HG02678 (cell line): ENCODE measurements around the gene LY6G6D.
A peak's percentile ranks its signal among the peaks of the same experiment; 100 is the strongest.

ENCODE experiments used
- ATAC-seq: cut with Tn5 transposase; IDR thresholded peaks from one replicate; pipeline ENCODE4 v1.9.1; 2021; ENCODE audit warnings: mild to moderate bottlenecking, moderate library complexity; ENCODE audit not compliant: unreplicated experiment

LY6G6D gene, protein sequence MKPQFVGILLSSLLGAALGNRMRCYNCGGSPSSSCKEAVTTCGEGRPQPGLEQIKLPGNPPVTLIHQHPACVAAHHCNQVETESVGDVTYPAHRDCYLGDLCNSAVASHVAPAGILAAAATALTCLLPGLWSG

DNA sequence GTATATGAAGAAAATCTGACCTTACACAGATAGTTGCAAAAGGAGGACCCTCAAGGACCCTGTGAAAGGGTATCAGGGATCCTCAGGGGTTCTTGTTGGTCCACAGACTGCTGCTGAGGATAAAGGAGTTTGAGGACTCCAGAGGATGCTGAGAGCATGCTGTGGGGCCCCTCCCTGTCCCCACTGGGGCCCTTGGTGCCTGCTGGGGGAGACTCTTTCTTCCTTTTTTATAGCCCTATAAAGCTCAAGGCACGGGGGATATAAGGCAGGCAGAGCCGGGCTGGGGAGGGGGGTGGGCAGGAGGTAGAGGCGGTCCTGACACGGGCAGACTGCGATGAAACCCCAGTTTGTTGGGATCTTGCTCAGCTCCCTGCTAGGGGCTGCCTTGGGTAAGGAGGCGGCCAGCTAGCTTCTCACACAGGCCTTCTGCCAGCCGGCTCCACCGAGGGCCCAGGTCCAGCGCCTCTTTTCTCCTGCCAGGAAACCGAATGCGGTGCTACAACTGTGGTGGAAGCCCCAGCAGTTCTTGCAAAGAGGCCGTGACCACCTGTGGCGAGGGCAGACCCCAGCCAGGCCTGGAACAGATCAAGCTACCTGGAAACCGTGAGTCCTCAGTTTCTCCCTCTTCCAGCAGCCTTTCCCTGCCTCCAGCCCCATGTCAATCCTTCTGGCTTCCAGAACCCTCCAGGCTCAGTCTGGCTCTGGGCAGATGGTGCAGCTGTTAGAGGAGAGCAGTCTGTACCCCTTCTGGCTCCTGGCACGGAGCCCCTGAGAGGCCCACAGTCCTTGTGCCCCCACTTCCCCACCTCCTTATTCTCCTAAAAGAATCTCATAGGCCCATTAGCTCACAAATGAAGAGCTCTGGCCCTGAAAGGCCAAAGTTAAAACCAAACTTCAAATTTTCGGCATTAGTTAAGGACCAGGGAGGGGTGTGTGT is at the start of gene LY6G6D:
TSS of gene LY6G6D (plus strand) at position 327 of the 937 bp plus-strand sequence. CDS start at position 335, 8 bp downstream.
- ATAC-seq, result no peak

DNA sequence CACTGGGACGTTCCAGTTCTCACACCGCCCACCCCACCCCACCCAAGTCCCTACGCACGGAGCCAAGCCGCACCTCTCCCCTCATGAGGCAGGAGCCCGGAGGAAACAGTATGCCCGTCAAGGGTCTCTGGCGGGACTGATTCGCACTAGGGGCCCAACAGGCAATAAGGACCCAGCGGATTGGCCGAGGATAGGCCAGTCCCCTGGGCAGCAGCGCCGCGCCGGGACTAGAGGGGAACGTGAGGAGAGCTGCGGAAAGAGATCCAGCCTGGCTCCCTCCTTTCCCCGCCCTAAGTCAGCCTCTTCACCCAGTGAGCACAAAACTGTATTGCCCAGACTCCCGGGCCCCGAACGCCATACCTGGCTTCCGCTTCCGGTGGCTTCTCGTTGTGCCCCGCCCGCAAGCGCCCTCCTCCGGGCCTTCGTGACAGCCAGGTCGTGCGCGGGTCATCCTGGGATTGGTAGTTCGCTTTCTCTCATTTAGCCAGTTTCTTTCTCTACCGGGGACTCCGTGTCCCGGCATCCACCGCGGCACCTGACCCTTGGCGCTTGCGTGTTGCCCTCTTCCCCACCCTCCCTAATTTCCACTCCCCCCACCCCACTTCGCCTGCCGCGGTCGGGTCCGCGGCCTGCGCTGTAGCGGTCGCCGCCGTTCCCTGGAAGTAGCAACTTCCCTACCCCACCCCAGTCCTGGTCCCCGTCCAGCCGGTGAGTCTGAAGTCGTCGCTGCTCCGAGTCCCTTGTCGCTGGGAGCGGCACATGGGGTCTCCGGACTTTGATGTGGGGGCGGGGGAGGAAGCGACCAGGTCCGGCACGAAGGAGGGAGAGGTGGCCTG is 49.4 kb upstream of the LY6G6D start, which contains the start of gene CSNK2B:
TSS of gene CSNK2B (plus strand) at position 580 of the 836 bp plus-strand sequence. CDS start 752 bp downstream, outside the sequence.
- ATAC-seq, result peak; percentile 78

DNA sequence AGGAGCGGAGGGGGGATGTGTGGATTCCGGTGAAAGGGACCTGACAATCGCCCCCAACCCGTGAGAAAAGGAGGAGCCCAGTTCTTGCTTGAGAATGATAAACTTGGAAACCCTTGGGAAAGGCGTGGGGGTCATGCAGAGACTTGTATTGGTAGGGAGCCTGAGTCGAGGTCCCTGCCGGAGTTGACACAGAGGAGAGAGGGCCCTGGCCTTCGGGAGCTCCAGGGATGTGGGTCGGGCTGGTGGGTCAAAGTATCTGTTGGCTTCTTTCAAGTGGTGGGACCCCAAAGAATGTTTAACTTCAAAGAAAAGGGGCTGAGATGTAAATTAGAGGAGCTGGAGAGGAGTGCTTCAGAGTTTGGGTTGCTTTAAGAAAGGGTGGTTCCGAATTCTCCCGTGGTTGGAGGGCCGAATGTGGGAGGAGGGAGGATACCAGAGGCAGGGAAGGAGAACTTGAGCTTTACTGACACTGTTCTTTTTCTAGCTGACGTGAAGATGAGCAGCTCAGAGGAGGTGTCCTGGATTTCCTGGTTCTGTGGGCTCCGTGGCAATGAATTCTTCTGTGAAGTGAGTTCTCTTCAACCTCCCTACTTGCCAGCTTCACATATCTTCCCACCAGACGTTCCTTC is 48.7 kb upstream of the LY6G6D start:
- ATAC-seq, result no peak

DNA sequence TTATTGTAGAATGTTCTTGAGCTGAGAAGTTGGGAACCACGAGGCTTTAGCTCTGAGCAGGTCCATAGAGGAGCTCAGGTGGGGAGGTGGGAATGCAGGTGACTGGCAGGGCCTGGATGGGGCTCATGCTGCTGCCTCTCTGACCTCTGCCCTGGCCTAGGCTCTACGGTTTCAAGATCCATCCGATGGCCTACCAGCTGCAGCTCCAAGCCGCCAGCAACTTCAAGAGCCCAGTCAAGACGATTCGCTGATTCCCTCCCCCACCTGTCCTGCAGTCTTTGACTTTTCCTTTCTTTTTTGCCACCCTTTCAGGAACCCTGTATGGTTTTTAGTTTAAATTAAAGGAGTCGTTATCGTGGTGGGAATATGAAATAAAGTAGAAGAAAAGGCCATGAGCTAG is 45.5 kb upstream of the LY6G6D start, which contains the start of gene LY6G5B:
TSS of gene LY6G5B (plus strand) at position 301 of the 400 bp plus-strand sequence. CDS start 975 bp downstream, outside the sequence.
- no peak for ATAC-seq

DNA sequence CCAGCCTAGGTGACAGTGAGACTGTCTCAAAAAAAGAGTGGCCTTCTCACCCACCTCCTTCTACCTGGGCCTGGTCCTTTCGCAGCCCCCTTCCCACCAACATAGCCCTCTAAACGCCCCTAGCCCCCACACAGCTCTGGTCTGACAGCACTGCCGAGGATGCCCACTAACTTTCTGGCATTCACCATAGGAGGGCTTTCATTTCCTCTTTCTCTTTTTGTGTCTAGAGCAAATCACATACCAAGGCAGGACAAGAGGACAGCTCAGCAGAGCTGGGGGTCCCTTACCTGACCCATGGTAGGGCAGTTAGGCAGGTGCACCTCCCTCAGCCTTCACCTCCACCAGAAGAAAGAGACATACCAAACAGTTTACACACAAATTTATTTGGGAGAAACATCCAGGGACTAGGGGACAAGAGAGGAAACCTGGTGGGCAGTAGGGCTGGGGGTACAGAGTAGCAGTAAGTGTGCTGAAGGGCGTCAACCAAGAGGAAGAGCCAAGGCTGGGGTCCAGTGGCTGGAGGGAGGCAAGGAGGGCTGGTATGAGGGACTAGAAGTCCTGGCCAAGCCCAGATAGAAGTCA is 38.7 kb upstream of the LY6G6D start:
- ATAC-seq, result no peak

DNA sequence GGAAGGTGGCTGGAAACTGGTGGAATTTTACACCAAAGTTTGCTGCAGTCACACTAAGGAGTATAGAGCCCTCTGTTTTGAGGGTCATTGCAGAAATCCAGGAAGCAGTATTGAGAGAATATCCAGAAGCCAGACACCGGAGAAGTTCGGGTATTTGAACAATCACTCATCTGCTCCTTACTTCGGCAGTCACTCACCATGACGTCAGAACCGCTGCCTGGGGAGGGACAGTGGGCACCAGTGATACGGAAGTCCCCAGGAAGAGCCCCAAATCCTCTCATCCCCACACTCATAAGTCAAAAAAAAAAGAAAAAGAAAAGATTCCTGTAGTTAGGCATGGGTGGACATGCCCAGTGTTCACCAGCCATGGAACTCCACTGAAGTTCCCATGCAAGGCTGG is 38.2 kb upstream of the LY6G6D start:
- ATAC-seq, result no peak

DNA sequence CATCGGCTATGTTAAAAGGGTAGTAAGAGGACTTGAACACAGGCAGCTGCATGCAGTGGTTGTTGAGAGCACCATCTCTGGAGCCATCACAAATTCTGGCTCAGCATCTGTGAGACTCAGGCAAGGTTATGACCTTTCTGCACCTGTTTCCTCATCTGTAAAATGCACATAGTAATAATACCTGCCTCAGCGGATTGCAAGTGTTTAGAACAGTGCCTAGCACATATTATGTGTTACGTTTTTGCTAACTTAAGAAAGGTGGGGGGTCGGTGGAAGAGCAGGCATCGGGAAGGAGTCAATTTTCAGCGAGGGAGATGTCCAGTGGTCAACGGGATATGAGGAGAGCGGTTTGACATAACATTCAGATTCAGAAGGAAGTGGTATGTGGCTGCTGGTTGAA is 37.2 kb upstream of the LY6G6D start:
- ATAC-seq, result no peak

DNA sequence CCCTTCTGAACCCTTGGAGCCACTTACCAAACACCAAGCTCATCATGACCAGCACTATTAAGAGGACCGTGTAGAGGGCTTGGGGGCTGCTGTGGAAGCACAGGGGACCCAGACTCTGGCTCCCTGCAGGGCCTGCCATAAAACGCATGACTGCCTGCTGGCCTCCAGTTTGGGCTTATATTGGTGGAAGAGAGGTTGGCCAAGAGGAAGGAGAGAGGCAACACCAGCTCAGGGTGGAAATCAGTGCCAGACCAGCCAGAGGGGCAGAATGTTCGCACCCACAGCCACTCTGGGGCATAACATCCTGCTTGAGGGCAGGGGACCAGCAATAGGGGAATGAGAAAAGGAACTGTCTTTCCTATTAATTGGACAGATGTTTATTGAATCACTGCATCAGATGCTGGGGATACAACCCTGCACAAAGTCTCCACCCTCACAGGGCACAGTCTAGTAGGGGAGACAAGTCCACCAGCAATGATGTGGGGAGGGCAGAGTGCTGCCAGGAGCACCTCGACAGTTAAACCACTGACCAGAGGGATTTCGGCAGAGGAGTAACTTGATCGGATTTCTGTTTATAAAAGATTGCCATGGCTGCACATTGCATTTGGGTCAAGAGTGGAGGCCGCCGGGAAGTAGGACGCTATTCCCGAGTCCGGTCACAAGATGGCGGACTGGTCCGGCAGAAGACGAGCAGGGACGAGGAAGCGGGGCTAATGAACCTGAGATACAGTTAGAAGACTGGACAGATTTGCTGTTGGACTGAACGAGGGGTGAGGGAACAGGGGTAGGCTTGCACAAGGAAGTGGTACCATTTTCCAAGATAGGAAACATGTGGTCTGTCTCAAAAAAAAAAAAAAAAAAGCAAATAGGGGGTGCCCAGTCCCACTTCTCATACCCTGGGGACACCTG is 34.7 kb upstream of the LY6G6D start, which contains the start of gene LY6G5C:
TSS of gene LY6G5C (minus strand) at position 842 of the 909 bp plus-strand sequence. CDS start at position 148, 694 bp downstream.
- ATAC-seq, result no peak

DNA sequence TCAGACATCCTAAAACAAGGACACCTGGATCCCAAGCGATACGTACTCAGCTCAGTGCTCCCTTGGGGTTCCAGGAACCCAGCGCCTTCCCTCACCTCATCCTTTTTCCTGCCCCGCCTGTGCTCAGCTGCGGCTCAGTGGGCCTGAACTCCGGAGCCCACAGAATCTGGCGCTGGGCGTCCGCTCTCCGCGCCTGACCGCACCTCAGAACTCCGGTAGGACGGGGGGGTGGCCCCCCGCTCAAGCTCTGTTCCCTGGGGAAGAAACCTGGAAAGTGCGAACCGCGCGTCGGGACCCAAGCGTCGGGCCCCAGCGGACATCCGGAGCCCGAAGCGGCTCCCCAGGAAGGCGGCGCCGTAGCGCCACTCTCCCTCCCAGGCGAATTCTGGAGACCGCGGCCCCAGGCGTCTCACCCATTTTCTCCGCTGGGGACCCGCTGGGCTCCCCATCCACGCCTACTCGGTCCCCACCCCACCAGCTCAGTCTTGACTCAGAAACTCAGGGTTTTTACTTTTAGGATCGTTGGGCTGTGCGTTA is 33.9 kb upstream of the LY6G6D start:
- no peak for ATAC-seq

DNA sequence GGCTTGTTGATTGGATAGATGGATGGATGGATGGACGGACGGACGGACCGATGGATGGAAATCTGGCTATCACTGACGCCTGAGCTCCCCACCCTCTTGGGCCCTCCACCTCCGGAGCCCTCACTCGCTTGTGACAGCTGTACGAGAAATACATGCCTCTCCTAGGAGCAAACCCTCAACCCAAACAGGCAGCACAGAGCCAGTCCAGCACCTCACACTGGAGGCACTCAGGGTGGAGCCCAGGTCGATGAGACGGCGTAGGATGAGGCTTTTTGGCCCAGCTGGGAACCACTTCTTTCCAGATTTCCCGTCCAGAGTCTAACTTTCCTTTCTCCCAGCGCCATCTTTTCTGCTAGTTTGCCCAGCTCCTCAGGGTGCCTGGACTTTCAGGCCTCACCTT is 31.6 kb upstream of the LY6G6D start:
- no peak for ATAC-seq

DNA sequence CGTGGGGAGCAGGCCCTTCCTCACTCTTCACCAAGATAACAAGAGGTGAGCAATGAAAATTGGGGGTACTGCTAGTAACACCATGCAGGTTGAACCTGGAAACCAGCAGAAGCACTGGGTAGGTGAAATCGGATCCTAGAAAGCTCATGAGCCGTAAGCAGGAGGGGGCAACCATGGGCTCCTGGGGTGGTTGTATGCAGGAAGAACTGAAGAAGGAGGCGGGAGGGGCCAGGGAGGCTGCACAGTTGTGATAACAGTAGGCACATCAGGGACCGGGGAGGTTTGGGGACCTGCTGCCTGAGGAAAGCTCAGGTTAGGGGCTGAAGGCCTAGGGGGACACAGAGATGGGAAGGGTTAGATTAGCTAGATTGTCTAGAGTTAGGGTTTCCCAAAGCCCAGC is 28.7 kb upstream of the LY6G6D start:
- no peak for ATAC-seq

DNA sequence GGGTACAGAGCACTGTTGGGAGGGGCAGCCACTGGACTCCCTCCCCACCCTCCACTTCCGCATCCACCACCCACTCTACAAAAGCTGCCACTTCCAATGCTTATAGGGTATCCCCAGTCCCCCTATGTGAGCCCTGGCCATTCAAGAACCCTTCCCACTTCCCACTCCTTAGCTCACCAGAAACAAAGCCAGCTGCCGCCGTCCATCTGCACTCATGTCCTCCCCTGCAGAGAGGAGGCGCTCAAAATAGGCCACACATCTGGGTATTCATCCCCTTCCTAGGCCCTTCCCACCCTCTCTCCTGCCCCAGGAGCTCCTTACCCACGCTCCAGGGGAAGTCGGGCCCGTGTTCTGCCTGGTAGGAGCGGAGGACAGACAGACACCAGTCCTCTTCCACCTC is 27.8 kb upstream of the LY6G6D start:
- ATAC-seq, result no peak

DNA sequence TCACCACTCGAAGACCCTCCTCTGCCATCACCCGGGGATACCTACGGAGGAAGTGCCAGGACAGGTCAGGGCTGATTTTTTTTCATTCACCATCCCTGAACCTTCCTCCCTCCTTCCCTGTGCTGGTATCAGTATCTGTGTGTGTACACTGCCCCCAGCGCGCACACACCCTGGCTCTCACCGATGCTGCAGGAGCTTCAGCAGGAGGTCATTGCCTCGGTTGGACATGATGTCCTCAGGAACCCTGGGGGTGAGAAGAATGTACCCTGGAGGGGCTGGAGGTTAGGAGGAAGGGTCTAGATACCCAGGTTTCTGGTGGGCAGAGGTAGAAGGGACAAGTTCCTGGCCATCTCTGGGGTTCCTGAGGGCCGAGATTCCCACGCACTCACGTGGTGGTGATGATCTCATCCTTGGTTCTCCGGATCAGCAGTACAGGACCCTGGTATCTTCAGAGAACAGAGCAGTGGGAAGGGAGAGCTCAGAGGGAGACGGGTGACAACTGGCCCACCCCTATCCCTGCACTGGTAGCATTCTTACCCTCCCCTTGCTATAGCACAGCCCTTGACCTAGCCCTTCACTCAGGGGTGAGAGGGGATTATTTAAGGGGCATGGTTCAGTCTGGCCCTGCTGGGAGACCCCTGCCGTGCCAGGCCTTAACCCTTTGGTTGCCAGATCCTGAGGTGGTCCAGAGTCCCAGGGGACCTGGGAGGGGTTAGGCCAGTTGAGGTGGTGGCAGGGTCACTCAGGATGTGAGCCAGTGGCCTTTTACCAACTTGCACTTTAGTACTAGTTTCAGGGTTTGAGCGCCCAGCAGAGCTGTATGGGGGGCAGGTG is 27.1 kb upstream of the LY6G6D start:
- ATAC-seq, result no peak

DNA sequence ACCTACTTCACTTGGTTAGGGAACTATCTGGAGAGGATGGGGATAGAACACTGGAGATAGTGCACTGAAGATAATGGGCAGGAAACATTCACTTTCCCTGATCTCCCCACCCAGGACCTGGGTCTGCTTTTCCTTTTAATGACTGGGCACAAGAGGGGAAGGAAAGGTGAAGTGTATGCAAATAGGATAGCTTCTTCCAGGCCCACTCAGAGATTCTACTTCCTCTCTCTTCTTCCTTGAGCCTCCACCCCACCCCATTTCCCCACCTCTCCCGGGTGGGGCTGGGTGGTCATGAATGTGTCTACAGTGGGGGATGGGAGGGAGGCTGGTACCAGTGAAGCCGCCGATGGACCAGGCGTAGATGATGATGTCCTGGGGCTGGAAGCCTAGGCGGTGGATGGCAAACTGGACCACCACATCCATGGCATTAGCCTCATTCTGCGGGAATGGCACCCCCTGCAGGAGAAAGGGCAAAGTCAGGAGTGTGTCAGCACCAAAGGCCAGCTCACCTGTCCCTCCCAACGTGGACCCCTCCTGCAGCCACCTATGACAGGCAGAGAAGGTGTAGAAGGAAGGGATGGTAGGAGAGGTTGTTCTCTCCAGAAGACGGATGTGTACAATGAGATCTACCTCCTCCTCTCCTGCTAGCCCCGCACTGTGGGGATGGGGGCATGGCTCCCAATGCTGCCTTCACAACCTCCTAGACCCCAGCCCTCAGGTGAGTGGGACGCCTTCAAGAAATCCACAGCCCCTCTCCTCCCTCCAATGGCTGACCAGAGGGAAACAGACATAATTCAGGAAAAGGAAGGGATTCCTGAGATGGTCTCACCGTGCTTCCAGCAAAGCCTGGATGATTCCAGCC is 25.7 kb upstream of the LY6G6D start:
- ATAC-seq, result no peak

DNA sequence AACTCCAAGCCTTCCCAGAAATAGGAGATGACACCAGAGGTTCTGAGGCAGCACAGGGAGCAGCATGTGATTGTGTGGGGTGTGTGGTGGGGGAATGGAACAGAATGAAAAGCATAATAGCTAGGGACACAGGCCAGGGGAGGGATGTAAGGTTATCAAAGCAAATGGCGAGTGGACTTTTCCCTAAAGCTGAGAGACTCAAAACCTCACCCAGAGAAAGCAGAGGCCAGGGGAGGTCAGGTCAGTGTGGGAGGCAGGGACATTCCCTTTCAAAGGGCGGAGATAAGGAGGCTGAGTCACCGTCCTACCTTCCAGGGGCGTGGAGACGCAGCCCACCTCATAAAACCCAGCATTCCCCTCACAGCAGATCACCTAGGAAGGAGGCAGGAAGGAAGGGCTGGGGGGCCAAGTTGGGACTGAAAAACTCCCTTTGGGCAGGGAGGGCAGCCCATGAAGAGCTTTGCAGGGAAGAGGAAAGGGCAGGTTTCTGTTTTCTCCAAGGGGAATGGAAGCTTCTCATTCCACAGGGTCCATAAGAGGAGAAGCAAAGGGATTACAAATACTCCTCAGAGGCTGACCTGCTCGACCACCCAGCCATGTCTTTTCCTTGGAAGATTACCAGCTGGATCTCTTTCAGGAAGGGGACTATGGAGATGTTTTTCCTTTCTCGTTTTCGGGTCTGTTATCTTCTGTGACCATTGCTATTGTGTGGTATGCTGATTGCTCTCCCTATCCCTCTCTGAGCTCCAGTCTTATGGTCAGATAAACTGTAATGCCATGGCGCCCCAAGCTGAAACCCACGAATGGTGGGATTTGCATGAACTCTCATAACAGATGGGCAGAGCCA is 24.7 kb upstream of the LY6G6D start:
- ATAC-seq, result no peak

DNA sequence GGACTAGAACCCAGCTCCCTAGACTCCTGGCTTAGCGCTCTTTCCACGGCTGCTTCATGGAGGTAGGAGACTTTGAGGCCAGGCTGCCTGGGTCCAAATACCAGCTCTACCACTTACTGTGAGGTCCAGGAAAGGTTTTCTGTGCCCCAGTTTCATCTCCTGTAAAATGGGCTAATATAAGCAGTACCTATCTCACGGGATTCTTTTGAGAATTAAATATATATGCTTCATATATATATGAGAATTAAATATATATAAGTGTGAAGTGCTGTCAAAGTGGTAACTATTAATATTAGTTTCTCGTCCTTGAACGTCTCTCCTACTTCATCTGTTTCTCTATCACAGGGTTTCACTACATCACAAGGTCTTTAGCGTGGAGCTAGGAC is 24.1 kb upstream of the LY6G6D start:
- no peak for ATAC-seq
